GM12878 (cell line): Measurements from ENCODE around the gene CRAT. TPM values are rescaled to one million over a fixed set of nuclear protein-coding genes. Genes with fewer than 3 reads are reported as not detected.

Experiments used
- ATAC-seq: fragments of 200-7000 bp; cut with Tn5 transposase; 3 replicates; pipeline ENCODE4 v1.9.1; 2020; ENCODE audit warnings: mild to moderate bottlenecking, moderate library complexity
- BruUV-seq: library from RNA; stranded (reverse); fragments of 400-500 nt; replicated peaks from 2 replicates; lab custom pipeline; 2021; lab: Mats Ljungman, UMichigan
- CTCF ChIA-PET: fragments of 300-600 bp; sonication (Branson Sonifier 250); formaldehyde crosslinking; extraction: SDS; loops from one replicate; lab custom pipeline; 2021; ENCODE audit warnings: inconsistent platforms; lab: Yijun Ruan, JAX
- POLR2A ChIA-PET: fragments of 350-600 bp; formaldehyde crosslinking; extraction: SDS; loops from one replicate; lab custom pipeline; 2021; ENCODE audit warnings: inconsistent platforms; lab: Charles Lee
- RAD21 ChIA-PET: fragments of 300-600 bp; sonication (Branson Sonifier 250); formaldehyde crosslinking; loops from one replicate; lab custom pipeline; 2023; ENCODE audit warnings: antibody characterized with exemption; ENCODE audit not compliant: unreplicated experiment; lab: Charles Lee
- SMC1A ChIA-PET: fragments of 300-600 bp; sonication (Branson Sonifier 250); formaldehyde crosslinking; loops from one replicate; lab custom pipeline; 2023; ENCODE audit not compliant: unreplicated experiment, uncharacterized antibody; lab: Charles Lee
- DNase-seq: peaks from one replicate; pipeline ENCODE4 v3.0.0-alpha.2; 2011; ENCODE audit warnings: low read depth, low spot score
- FAIRE-seq: peaks from 3 replicates; lab custom pipeline; 2011; peaks lifted over from hg19 to GRCh38; lab: Jason Lieb, UNC
- H2AFZ ChIP-seq: 2 replicates; pipeline ENCODE4 v1.6.0; 2011; ENCODE audit warnings: low read depth, low read length, control low read depth; ENCODE audit not compliant: control insufficient read depth
- H3K27ac ChIP-seq: 2 replicates; pipeline ENCODE4 v1.5.1; 2011; ENCODE audit warnings: control low read depth; ENCODE audit not compliant: control insufficient read depth, insufficient read depth
- H3K27me3 ChIP-seq, 2 experiments: replicated peaks in 1 of 2; 2 replicates each; pipeline versions ENCODE4 v1.6.0 to v1.6.1; 2011; ENCODE audit warnings: low read length in 1 of 2; ENCODE audit not compliant: control insufficient read depth in 2 of 2, insufficient read depth in 2 of 2
- H3K36me3 ChIP-seq, 2 experiments: 2 replicates each; pipeline ENCODE4 v1.5.1; 2011; ENCODE audit warnings: low read length in 1 of 2; ENCODE audit not compliant: control insufficient read depth in 2 of 2, insufficient read depth in 2 of 2
- H3K4me1 ChIP-seq: 2 replicates; pipeline ENCODE4 v1.6.1; 2011; ENCODE audit warnings: mild to moderate bottlenecking, low read length, moderate library complexity, mixed read lengths; ENCODE audit not compliant: control insufficient read depth, insufficient read depth
- H3K4me2 ChIP-seq: 2 replicates; pipeline ENCODE4 v1.6.0; 2011; ENCODE audit warnings: control low read depth; ENCODE audit not compliant: control insufficient read depth, insufficient read depth
- H3K4me3 ChIP-seq: fragments of 200-600 bp; sonication (generic); 2 replicates; pipeline ENCODE4 v1.5.1; 2016
- H3K79me2 ChIP-seq: 2 replicates; pipeline ENCODE4 v1.6.0; 2011; ENCODE audit warnings: low read length; ENCODE audit not compliant: control insufficient read depth, insufficient read depth
- H3K9ac ChIP-seq: 2 replicates; pipeline ENCODE4 v1.8.0; 2011; ENCODE audit warnings: low read length, control low read depth, mixed read lengths; ENCODE audit not compliant: control insufficient read depth, insufficient read depth
- H3K9me3 ChIP-seq: replicated peaks from 3 replicates; pipeline ENCODE4 v1.5.1; 2011; ENCODE audit warnings: mild to moderate bottlenecking, low read length; ENCODE audit not compliant: control insufficient read depth, insufficient read depth
- H4K20me1 ChIP-seq: 2 replicates; pipeline ENCODE4 v1.6.0; 2011; ENCODE audit not compliant: control insufficient read depth, insufficient read depth
- CBFB ChIP-seq: IDR thresholded peaks from 2 replicates; pipeline ENCODE4 v1.6.1; 2016; ENCODE audit warnings: antibody characterized with exemption, low read depth
- HDAC6 ChIP-seq: fragments of 200-600 bp; sonication (generic); IDR thresholded peaks from one replicate; pipeline ENCODE4 v1.8.0; 2017; ENCODE audit warnings: antibody characterized with exemption; ENCODE audit not compliant: unreplicated experiment
- MXI1 ChIP-seq: fragments of 150-350 bp; IDR thresholded peaks from 2 replicates; pipeline ENCODE4 v1.6.1; 2011; ENCODE audit warnings: low read depth, mild to moderate bottlenecking, inconsistent platforms, low read length, improper control_type of control experiment
- NFYA ChIP-seq: IDR thresholded peaks from 2 replicates; pipeline ENCODE4 v1.6.1; 2011; ENCODE audit warnings: low read depth, mild to moderate bottlenecking, low read length, improper control_type of control experiment, borderline replicate concordance
- WGBS: methylation state at CpG from one replicate; pipeline ENCODE4 v1.1.6; 2016; ENCODE audit warnings: low lambda C conversion rate; ENCODE audit not compliant: insufficient replicate concordance, insufficient coverage; ENCODE audit errors: missing lambda C conversion rate; 5-methylcytosine and 5-hydroxymethylcytosine counted together
- in situ Hi-C: fragments of 300-500 bp; cut with MboI; formaldehyde crosslinking; loops from 9 replicates; pipeline ENCODE4 v1.14.3; 2018; ENCODE audit warnings: mixed read lengths
- intact Hi-C: fragments of 100-400 bp; cut with micrococcal nuclease; formaldehyde crosslinking; loops from one replicate; pipeline ENCODE4 v1.14.2; 2022; ENCODE audit not compliant: unreplicated experiment
- polyA plus RNA-seq, 11 experiments: library from polyadenylated mRNA; depleted of rRNA in 4 of 11; unstranded in 6 of 11; stranded (reverse) in 5 of 11; fragments of >200 nt; fragmentation: Nextera tagmentation in 4 of 11; fragmentation: Illumina TruSeq in 1 of 11; extraction: Ambion mirVana in 4 of 11; extraction: Trizol in 1 of 11; gene quantifications; 1 replicate in 1 of 11; 2 replicates in 10 of 11; pipeline versions ENCODE4 v1.2.1 to v1.2.3, GENCODE V29; 2011 to 2016; ENCODE audit warnings: inconsistent platforms in 2 of 11, missing spikeins in 2 of 11, low read depth in 1 of 11
- total RNA-seq, 4 experiments: library from RNA; depleted of rRNA in 3 of 4; stranded (reverse); fragments of >200 nt in 3 of 4; fragmentation: Illumina TruSeq in 1 of 4; extraction: Trizol in 1 of 4; gene quantifications; 2 replicates each; pipeline versions ENCODE4 v1.2.1 to v1.2.3, GENCODE V29; 2013 to 2021
- TF ChIP-seq, protein P1 (sequence below): fragments of 150-350 bp; IDR thresholded peaks from 2 replicates; pipeline ENCODE4 v1.6.1; 2014; ENCODE audit warnings: mild to moderate bottlenecking, low read depth, low read length
- TF ChIP-seq, protein P2 (sequence below): IDR thresholded peaks from 2 replicates; pipeline ENCODE4 v1.6.1; 2011; ENCODE audit warnings: low read depth, low read length, improper control_type of control experiment, borderline replicate concordance
- TF ChIP-seq, protein P3 (sequence below): fragments of 450-650 bp; IDR thresholded peaks from 2 replicates; pipeline ENCODE4 v1.6.1; 2017; ENCODE audit warnings: mild to moderate bottlenecking, low read depth, inconsistent platforms; ENCODE audit not compliant: poor library complexity, severe bottlenecking
- TF ChIP-seq, protein P4 (sequence below): fragments of 450-650 bp; IDR thresholded peaks from 2 replicates; pipeline ENCODE4 v1.6.1; 2017; ENCODE audit warnings: mild to moderate bottlenecking

The CRAT gene
- total and polyA plus RNA-seq, 10 of the 15 experiments (the other 5 are each of a cell fraction or from before 2014, with no cell fraction given) = 0.10 to 3.4 (median 1.8) TPM

DNA sequence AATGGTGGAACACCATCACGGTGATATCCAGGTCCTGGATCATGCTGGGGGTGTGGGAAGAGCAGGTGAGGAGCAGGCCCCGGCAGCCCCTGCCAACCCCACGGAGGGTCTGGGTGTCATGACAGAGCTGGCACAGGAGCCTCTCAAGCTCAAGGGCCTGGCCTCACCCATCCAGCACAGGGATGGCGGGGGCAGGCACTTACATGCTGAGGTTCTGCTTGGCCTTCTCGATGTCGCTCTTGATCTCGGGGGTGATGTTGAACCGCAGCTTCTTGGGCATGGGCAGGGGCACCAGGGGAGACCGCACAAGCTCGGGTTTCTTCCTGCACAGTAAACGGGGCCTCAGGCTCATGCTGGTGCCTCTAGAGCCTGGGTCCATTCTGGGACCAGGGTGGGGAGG lies 12.3 kb downstream of the CRAT start:
- TF ChIP-seq, protein P1, sequence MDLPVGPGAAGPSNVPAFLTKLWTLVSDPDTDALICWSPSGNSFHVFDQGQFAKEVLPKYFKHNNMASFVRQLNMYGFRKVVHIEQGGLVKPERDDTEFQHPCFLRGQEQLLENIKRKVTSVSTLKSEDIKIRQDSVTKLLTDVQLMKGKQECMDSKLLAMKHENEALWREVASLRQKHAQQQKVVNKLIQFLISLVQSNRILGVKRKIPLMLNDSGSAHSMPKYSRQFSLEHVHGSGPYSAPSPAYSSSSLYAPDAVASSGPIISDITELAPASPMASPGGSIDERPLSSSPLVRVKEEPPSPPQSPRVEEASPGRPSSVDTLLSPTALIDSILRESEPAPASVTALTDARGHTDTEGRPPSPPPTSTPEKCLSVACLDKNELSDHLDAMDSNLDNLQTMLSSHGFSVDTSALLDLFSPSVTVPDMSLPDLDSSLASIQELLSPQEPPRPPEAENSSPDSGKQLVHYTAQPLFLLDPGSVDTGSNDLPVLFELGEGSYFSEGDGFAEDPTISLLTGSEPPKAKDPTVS = no peak
- Histone ChIP-seq H3K27me3 (no peaks in the 10 kb centered on the region), H2AFZ (no peak overlapping the region), H4K20me1 (no peaks in the 10 kb centered on the region), H3K4me1 (no peaks in the 10 kb centered on the region), H3K9me3 (no peaks in the 10 kb centered on the region), H3K79me2 (no peaks in the 10 kb centered on the region), H3K4me3 (no peak overlapping the region), H3K4me2 (no peak overlapping the region), H3K9ac (no peak overlapping the region), H3K27ac (no peak overlapping the region), H3K36me3 (no peaks in the 10 kb centered on the region)
- intact Hi-C loops (no loop called here), in situ Hi-C loops (no loop called here)
- POLR2A ChIA-PET = interaction anchor here (0.6 kb wide), 2 partner anchors 67 to 1026 kb away, joined by 3 to 4 read pairs; no protein-coding TSS in a partner anchor
- ATAC-seq (no peak), FAIRE-seq (no peak), DNase-seq (no peak)
- CTCF ChIA-PET = interaction anchor here (0.9 to 1.1 kb wide), 2 partner anchors 143 to 526 kb away, joined by 4 to 5 read pairs; no protein-coding TSS in a partner anchor
- WGBS = 52% methylated on average over 11 of the region's 11 CpGs
- RAD21 ChIA-PET = interaction anchor here (0.9 kb wide), 1 partner anchor 14 kb away, joined by 3 read pairs; no protein-coding TSS in a partner anchor
- SMC1A ChIA-PET = no interaction called here
- no TSS peak for BruUV-seq

DNA sequence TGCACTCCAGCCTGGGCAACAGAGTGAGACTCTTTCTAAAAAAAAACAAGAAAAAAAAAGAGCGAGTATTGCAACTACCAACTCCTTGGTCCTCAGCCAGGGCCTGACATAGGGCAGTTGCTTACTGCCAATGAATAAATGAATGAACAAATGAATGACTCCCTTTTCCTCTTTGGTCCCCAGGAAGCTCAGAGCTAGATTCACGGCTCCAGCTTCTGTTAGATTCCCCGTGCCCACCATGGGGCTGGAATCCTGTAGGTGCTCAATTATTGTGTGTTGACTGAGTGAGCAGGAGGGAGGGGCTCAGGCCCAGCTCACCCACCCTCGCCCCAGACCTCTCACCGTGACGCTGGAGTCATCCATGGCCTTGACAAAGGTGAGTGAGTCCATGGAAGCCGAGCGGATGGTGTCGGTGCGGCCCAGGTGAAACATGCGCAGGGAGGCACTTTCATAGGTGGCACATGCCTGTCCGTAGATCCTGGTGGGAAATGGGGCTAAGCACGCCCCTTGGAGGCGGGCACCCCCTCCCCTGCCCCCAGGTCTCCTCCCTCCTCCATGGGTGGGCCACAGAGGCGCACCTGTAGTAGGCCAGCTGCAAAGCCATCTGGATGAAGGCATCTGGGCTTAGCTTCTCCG lies 12.8 kb downstream of the CRAT start:
- FAIRE-seq = no peak
- TF ChIP-seq, protein P2, sequence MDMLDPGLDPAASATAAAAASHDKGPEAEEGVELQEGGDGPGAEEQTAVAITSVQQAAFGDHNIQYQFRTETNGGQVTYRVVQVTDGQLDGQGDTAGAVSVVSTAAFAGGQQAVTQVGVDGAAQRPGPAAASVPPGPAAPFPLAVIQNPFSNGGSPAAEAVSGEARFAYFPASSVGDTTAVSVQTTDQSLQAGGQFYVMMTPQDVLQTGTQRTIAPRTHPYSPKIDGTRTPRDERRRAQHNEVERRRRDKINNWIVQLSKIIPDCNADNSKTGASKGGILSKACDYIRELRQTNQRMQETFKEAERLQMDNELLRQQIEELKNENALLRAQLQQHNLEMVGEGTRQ = no peak
- TF ChIP-seq MXI1 (no peak), CBFB (no peak), NFYA (no peak), HDAC6 (no peak)
- TF ChIP-seq, protein P3, sequence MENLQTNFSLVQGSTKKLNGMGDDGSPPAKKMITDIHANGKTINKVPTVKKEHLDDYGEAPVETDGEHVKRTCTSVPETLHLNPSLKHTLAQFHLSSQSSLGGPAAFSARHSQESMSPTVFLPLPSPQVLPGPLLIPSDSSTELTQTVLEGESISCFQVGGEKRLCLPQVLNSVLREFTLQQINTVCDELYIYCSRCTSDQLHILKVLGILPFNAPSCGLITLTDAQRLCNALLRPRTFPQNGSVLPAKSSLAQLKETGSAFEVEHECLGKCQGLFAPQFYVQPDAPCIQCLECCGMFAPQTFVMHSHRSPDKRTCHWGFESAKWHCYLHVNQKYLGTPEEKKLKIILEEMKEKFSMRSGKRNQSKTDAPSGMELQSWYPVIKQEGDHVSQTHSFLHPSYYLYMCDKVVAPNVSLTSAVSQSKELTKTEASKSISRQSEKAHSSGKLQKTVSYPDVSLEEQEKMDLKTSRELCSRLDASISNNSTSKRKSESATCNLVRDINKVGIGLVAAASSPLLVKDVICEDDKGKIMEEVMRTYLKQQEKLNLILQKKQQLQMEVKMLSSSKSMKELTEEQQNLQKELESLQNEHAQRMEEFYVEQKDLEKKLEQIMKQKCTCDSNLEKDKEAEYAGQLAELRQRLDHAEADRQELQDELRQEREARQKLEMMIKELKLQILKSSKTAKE = no peak
- TF ChIP-seq, protein P4, sequence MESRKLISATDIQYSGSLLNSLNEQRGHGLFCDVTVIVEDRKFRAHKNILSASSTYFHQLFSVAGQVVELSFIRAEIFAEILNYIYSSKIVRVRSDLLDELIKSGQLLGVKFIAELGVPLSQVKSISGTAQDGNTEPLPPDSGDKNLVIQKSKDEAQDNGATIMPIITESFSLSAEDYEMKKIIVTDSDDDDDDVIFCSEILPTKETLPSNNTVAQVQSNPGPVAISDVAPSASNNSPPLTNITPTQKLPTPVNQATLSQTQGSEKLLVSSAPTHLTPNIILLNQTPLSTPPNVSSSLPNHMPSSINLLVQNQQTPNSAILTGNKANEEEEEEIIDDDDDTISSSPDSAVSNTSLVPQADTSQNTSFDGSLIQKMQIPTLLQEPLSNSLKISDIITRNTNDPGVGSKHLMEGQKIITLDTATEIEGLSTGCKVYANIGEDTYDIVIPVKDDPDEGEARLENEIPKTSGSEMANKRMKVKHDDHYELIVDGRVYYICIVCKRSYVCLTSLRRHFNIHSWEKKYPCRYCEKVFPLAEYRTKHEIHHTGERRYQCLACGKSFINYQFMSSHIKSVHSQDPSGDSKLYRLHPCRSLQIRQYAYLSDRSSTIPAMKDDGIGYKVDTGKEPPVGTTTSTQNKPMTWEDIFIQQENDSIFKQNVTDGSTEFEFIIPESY = no peak

More for the DNA sequence above, 12.8 kb downstream of the CRAT start:
- DNase-seq (no peak), ATAC-seq (no peak)
- intact Hi-C loops = no loop called here
- Histone ChIP-seq H3K27me3 (no peaks in the 10 kb centered on the region), H2AFZ (no peak overlapping the region), H3K9me3 (no peaks in the 10 kb centered on the region), H3K9ac (no peak overlapping the region), H4K20me1 (no peaks in the 10 kb centered on the region), H3K36me3 (no peaks in the 10 kb centered on the region), H3K27ac (no peak overlapping the region), H3K79me2 (no peaks in the 10 kb centered on the region), H3K4me1 (no peaks in the 10 kb centered on the region), H3K4me2 (no peak overlapping the region), H3K4me3 (no peak overlapping the region)
- ChIA-PET RAD21 (interaction anchor here (0.9 kb wide), 1 partner anchor 14 kb away, joined by 3 read pairs; no protein-coding TSS in a partner anchor), CTCF (interaction anchor here (1.1 kb wide), 1 partner anchor 527 kb away, joined by 4 read pairs; no protein-coding TSS in a partner anchor), POLR2A (interaction anchor here (0.6 kb wide), 2 partner anchors 67 to 1027 kb away, joined by 3 to 4 read pairs; no protein-coding TSS in a partner anchor), SMC1A (no interaction called here)
- in situ Hi-C loops = no loop called here
- BruUV-seq = no TSS peak
- WGBS = 58% methylated on average over 16 of the region's 16 CpGs
